ENCODE results near the gene ELL.
"Not testable (repeated sequence)": the region's sequence is repeated elsewhere in the genome, so short reads cannot be mapped to it uniquely, and the experiment has no call there.

The ELL gene

GRCh38 chr19:18422530-18423191 lies 99.2 kb downstream of the ELL start:
- no peak for DNase-seq (ENCODE audit: low read depth in 2 of 2)

- DNase-seq (ENCODE audit: low read depth in 2 of 2) = no peak
Measured at GRCh38 chr19:18421371-18421959, 100.4 kb downstream of the ELL start.

- no peak for DNase-seq (ENCODE audit: low read depth in 2 of 2)
Measured at GRCh38 chr19:18420930-18421329, 100.9 kb downstream of the ELL start.

GRCh38 chr19:18419699-18420460 lies 102.0 kb downstream of the ELL start:
- no peak for DNase-seq (ENCODE audit: low read depth in 2 of 2)

GRCh38 chr19:18419195-18419698 lies 102.6 kb downstream of the ELL start, which contains the start of gene SSBP4:
SSBP4 (plus strand) TSS chr19:18419398; CDS start chr19:18419649, 251 bp downstream.
- DNase-seq (ENCODE audit: low read depth in 2 of 2) = peak in 1 of 2 donors; percentile 44

GRCh38 chr19:18418483-18419194 lies 103.2 kb downstream of the ELL start:
- DNase-seq (ENCODE audit: low read depth in 2 of 2) = no peak

GRCh38 chr19:18418029-18418482 lies 103.8 kb downstream of the ELL start:
- no peak for DNase-seq (ENCODE audit: low read depth in 2 of 2)

- no peak for DNase-seq (ENCODE audit: low read depth in 2 of 2)
Measured at GRCh38 chr19:18417250-18418028, 104.4 kb downstream of the ELL start.

GRCh38 chr19:18416778-18417249 lies 105.1 kb downstream of the ELL start:
- DNase-seq (ENCODE audit: low read depth in 2 of 2) = no peak

- DNase-seq (ENCODE audit: low read depth in 2 of 2) = no peak
Measured at GRCh38 chr19:18415178-18415867, 106.5 kb downstream of the ELL start.

- no peak for DNase-seq (ENCODE audit: low read depth in 2 of 2)
Measured at GRCh38 chr19:18414504-18415177, 107.2 kb downstream of the ELL start.

- DNase-seq (ENCODE audit: low read depth in 2 of 2) = no peak
Measured at GRCh38 chr19:18412610-18413239, 109.1 kb downstream of the ELL start.

GRCh38 chr19:18408053-18408476 lies 113.8 kb downstream of the ELL start:
- DNase-seq (ENCODE audit: low read depth in 2 of 2) = no peak

- no peak for DNase-seq (ENCODE audit: low read depth in 2 of 2)
Measured at GRCh38 chr19:18406749-18407148, 115.1 kb downstream of the ELL start.

GRCh38 chr19:18405754-18406153 lies 116.1 kb downstream of the ELL start:
- not testable (repeated sequence) for DNase-seq (ENCODE audit: low read depth in 2 of 2)

- DNase-seq (ENCODE audit: low read depth in 2 of 2) = not testable (repeated sequence)
Measured at GRCh38 chr19:18402455-18403248, 119.2 kb downstream of the ELL start.

GRCh38 chr19:18401580-18402112 lies 120.2 kb downstream of the ELL start:
- no peak for DNase-seq (ENCODE audit: low read depth in 2 of 2)

GRCh38 chr19:18399008-18399407 lies 122.9 kb downstream of the ELL start:
- DNase-seq (ENCODE audit: low read depth in 2 of 2) = no peak
